ENCODE measurements around the gene SCUBE3.
A peak's percentile ranks its signal among the peaks of the same experiment; 100 is the strongest.

Gene SCUBE3

GRCh38 chr6:35282472-35282871 lies 68.7 kb downstream of the SCUBE3 start:
- Mint-ChIP-seq H3K27ac (no peak overlapping the region), H3K9me3 (no peaks in the 10 kb centered on the region), H3K4me3 (no peak overlapping the region), H3K36me3 (ENCODE audit: low read depth) (peaks cover 47% of the 10 kb centered on the region), H3K27me3 (ENCODE audit: low read depth) (no peaks in the 10 kb centered on the region), H3K4me1 (peaks cover 34% of the 10 kb centered on the region)
- TF ChIP-seq CTCF (IDR thresholded peaks at IDR 0.05; ENCODE audit: unreplicated experiment in 3 of 3), result no peak

- Mint-ChIP-seq H3K4me1 (peaks cover 37% of the 10 kb centered on the region), H3K36me3 (ENCODE audit: low read depth) (peaks cover 52% of the 10 kb centered on the region), H3K27ac (peak overlapping the region in 2 of 3 experiments; percentile 5 to 22), H3K4me3 (no peak overlapping the region), H3K27me3 (ENCODE audit: low read depth) (no peaks in the 10 kb centered on the region), H3K9me3 (no peaks in the 10 kb centered on the region)
- no peak for TF ChIP-seq CTCF (IDR thresholded peaks at IDR 0.05; ENCODE audit: unreplicated experiment in 3 of 3)
Observed at GRCh38 chr6:35283361-35283760, 69.6 kb downstream of the SCUBE3 start.

GRCh38 chr6:35287671-35288396 lies 74.1 kb downstream of the SCUBE3 start:
- Mint-ChIP-seq H3K36me3 (ENCODE audit: low read depth) (peaks cover 67% of the 10 kb centered on the region), H3K27ac (no peak overlapping the region), H3K9me3 (no peaks in the 10 kb centered on the region), H3K4me1 (peaks cover 24% of the 10 kb centered on the region), H3K27me3 (ENCODE audit: low read depth) (no peaks in the 10 kb centered on the region), H3K4me3 (no peak overlapping the region)
- no peak for TF ChIP-seq CTCF (IDR thresholded peaks at IDR 0.05; ENCODE audit: unreplicated experiment in 3 of 3)

DNA sequence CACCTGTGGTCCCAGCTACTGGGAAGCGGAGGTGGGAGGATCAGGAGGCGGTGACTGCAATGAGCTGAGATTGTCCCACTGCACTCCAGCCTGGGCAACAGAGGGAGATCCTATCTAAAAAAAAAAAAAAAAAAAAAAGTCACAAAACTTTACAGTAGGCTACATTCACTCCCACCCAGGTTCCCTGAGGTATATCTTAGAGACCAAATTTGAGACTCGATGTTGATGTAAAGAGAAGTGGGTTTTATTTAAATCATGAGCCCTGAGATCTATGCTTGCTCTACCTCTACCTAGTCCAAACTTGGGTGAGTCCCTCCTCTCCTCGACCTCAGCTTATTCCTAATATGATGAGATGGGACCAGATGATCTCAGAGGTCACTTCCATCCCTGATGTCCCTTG lies 75.1 kb downstream of the SCUBE3 start:
- Mint-ChIP-seq H3K4me1 (peaks cover 14% of the 10 kb centered on the region), H3K4me3 (no peak overlapping the region), H3K27ac (no peak overlapping the region), H3K9me3 (no peaks in the 10 kb centered on the region), H3K27me3 (ENCODE audit: low read depth) (no peaks in the 10 kb centered on the region), H3K36me3 (ENCODE audit: low read depth) (peaks cover 57% of the 10 kb centered on the region)
- no peak for TF ChIP-seq CTCF (IDR thresholded peaks at IDR 0.05; ENCODE audit: unreplicated experiment in 3 of 3)

DNA sequence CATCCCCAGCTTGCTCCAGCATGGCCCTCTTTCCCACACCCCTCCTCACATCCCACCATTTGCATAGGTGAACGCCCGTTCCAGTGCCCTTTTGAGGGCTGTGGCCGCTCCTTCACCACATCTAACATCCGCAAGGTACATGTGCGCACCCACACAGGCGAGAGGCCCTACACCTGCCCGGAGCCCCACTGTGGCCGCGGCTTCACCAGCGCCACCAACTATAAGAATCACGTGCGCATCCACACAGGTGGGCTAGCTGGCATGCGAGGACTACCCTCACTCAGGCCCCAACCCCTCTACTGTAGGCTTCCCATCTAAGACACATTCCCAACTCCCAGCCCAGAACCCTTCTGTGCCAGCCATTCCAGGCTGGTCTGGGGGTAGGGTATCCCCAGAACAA lies 77.7 kb downstream of the SCUBE3 start:
- Mint-ChIP-seq H3K36me3 (ENCODE audit: low read depth) (peaks cover 45% of the 10 kb centered on the region), H3K4me1 (peaks cover 10% of the 10 kb centered on the region), H3K4me3 (no peak overlapping the region), H3K9me3 (no peaks in the 10 kb centered on the region), H3K27ac (no peak overlapping the region), H3K27me3 (ENCODE audit: low read depth) (no peaks in the 10 kb centered on the region)
- TF ChIP-seq CTCF (IDR thresholded peaks at IDR 0.05; ENCODE audit: unreplicated experiment in 3 of 3), result no peak

- H3K27ac Mint-ChIP-seq, result no peak overlapping the region
- H3K27me3 Mint-ChIP-seq (ENCODE audit: low read depth), result no peaks in the 10 kb centered on the region
- H3K4me3 Mint-ChIP-seq, result no peak overlapping the region
- peaks cover 35% of the 10 kb centered on the region for H3K36me3 Mint-ChIP-seq (ENCODE audit: low read depth)
- no peak for TF ChIP-seq CTCF (IDR thresholded peaks at IDR 0.05; ENCODE audit: unreplicated experiment in 3 of 3)
- no peaks in the 10 kb centered on the region for H3K9me3 Mint-ChIP-seq
- H3K4me1 Mint-ChIP-seq, result peaks cover 7% of the 10 kb centered on the region
Observed at GRCh38 chr6:35292494-35292893, 78.7 kb downstream of the SCUBE3 start.
